ENCODE data around the gene GCK.

- TF ChIP-seq CTCF (IDR thresholded peaks at IDR 0.05; ENCODE audit: low read depth, low read length, poor library complexity, severe bottlenecking) (no peak), EZH2phosphoT487 (IDR thresholded peaks at IDR 0.05; ENCODE audit: borderline replicate concordance, low read length) (no peak)
Measured at GRCh38 chr7:44144968-44145478, 44.2 kb downstream of the GCK start.
